K562 (cell line): ENCODE data around the gene MBD3. TPM values are rescaled to one million over a fixed set of nuclear protein-coding genes. Genes with fewer than 3 reads are reported as not detected.
A peak's percentile ranks its signal among the peaks of the same experiment; 100 is the strongest.

ENCODE experiments used
- ATAC-seq: fragments of 200-7000 bp; cut with Tn5 transposase; 3 replicates; pipeline ENCODE4 v1.9.1; 2020; ENCODE audit warnings: moderate library complexity
- BruUV-seq: library from RNA; stranded (reverse); fragments of 400-500 nt; replicated peaks from 2 replicates; lab custom pipeline; 2021; lab: Mats Ljungman, UMichigan
- CTCF ChIA-PET: fragments of 300-600 bp; formaldehyde crosslinking; extraction: SDS; loops from one replicate; lab custom pipeline; 2021; ENCODE audit warnings: low intra/inter-chr PET ratio; lab: Yijun Ruan, JAX
- POLR2A ChIA-PET: fragments of 300-600, 350-650 bp; sonication (Branson Sonifier 250); formaldehyde crosslinking; extraction: SDS; loops from one replicate; lab custom pipeline; 2021; ENCODE audit warnings: antibody characterized with exemption, inconsistent platforms; lab: Yijun Ruan, JAX
- DNase-seq, 4 experiments: peaks; one replicate each; pipeline versions ENCODE4 v3.0.0 to v3.0.0-alpha.2; 2011 to 2018; ENCODE audit warnings: low spot score in 3 of 4, mixed read lengths in 3 of 4; ENCODE audit errors: extremely low read depth in 1 of 4
- FAIRE-seq: peaks from 2 replicates; lab custom pipeline; 2011; peaks lifted over from hg19 to GRCh38; lab: Jason Lieb, UNC
- H2AFZ ChIP-seq: 2 replicates; pipeline ENCODE4 v1.6.0; 2011; ENCODE audit warnings: low read depth, low read length, control low read depth, inconsistent platforms
- H3K27ac ChIP-seq: fragments of 200-600 bp; 3 replicates; pipeline ENCODE4 v1.8.0; 2011; ENCODE audit warnings: low read depth, mild to moderate bottlenecking, control low read depth, inconsistent platforms, low read length, moderate library complexity, mixed read lengths; ENCODE audit errors: extremely low read depth
- H3K27me3 ChIP-seq, 2 experiments: fragments of 300-600 bp in 1 of 2; 2 replicates in 1 of 2; 3 replicates in 1 of 2; pipeline versions ENCODE4 v1.6.0 to v1.8.0; 2011; ENCODE audit warnings: inconsistent platforms in 2 of 2, low read length in 2 of 2, mild to moderate bottlenecking in 1 of 2, mixed read lengths in 1 of 2, moderate library complexity in 1 of 2; ENCODE audit not compliant: control insufficient read depth in 2 of 2, insufficient read depth in 2 of 2
- H3K36me3 ChIP-seq: fragments of 300-600 bp; 3 replicates; pipeline ENCODE4 v1.8.0; 2011; ENCODE audit warnings: mild to moderate bottlenecking, low read length, inconsistent platforms; ENCODE audit not compliant: control insufficient read depth, insufficient read depth
- H3K4me1 ChIP-seq, 2 experiments: fragments of 200-600 bp in 1 of 2; replicated peaks in 1 of 2; 2 replicates in 1 of 2; 3 replicates in 1 of 2; pipeline versions ENCODE4 v1.5.1 to v1.8.0; 2011; ENCODE audit warnings: inconsistent platforms in 2 of 2, low read length in 2 of 2, mild to moderate bottlenecking in 1 of 2, mixed read lengths in 1 of 2, moderate library complexity in 1 of 2; ENCODE audit not compliant: control insufficient read depth in 2 of 2, insufficient read depth in 2 of 2
- H3K4me2 ChIP-seq: 2 replicates; pipeline ENCODE4 v1.6.1; 2011; ENCODE audit warnings: low read length, control low read depth, inconsistent platforms, mixed read lengths; ENCODE audit not compliant: insufficient read depth
- H3K4me3 ChIP-seq: fragments of 200-600 bp; sonication (generic), shearing (Covaris generic); 2 replicates; pipeline ENCODE4 v1.5.1; 2016; ENCODE audit warnings: control low read depth, inconsistent platforms
- H3K79me2 ChIP-seq: fragments of 200-600 bp; 3 replicates; pipeline ENCODE4 v1.8.0; 2011; ENCODE audit warnings: low read length, inconsistent platforms; ENCODE audit not compliant: control insufficient read depth, insufficient read depth
- H3K9ac ChIP-seq, 2 experiments: 2 replicates each; pipeline versions ENCODE4 v1.6.0 to v1.6.1; 2011; ENCODE audit warnings: low read depth in 2 of 2, low read length in 2 of 2, control low read depth in 1 of 2, inconsistent platforms in 1 of 2, mild to moderate bottlenecking in 1 of 2, mixed read lengths in 1 of 2; ENCODE audit not compliant: insufficient read depth in 1 of 2
- H3K9me1 ChIP-seq: one replicate; pipeline ENCODE4 v1.6.0; 2011; ENCODE audit warnings: inconsistent platforms, mild to moderate bottlenecking, low read length, moderate library complexity; ENCODE audit not compliant: control insufficient read depth, insufficient read depth
- H3K9me3 ChIP-seq: replicated peaks from 2 replicates; pipeline ENCODE4 v1.5.1; 2011; ENCODE audit warnings: low read depth, low read length, inconsistent platforms; ENCODE audit not compliant: control insufficient read depth, insufficient read depth
- H4K20me1 ChIP-seq: replicated peaks from 2 replicates; pipeline ENCODE4 v1.6.1; 2011; ENCODE audit warnings: low read length, inconsistent platforms, mixed read lengths; ENCODE audit not compliant: control insufficient read depth, insufficient read depth
- E2F1 ChIP-seq: sonication (generic); formaldehyde crosslinking; IDR thresholded peaks from 2 replicates; pipeline ENCODE4 v1.8.1; 2023; ENCODE audit warnings: mild to moderate bottlenecking, missing genetic modification reagents, moderate library complexity
- POLR2G ChIP-seq: fragments of 200-400 bp; formaldehyde crosslinking; IDR thresholded peaks from 2 replicates; pipeline ENCODE4 v1.6.1; 2017; ENCODE audit warnings: low read depth, mild to moderate bottlenecking, antibody characterized with exemption, low read length, moderate library complexity
- RBFOX2 ChIP-seq: fragments of 200-400 bp; formaldehyde crosslinking; IDR thresholded peaks from 2 replicates; pipeline ENCODE4 v1.6.1; 2017; ENCODE audit warnings: low read depth, mild to moderate bottlenecking, low read length, moderate library complexity
- YY1 ChIP-seq, 3 experiments: IDR thresholded peaks; 2 replicates each; pipeline ENCODE4 v1.6.1; 2011; ENCODE audit warnings: low read length in 2 of 3, mild to moderate bottlenecking in 2 of 3, moderate library complexity in 2 of 3, borderline replicate concordance in 1 of 3, control low read depth in 1 of 3, low read depth in 1 of 3; ENCODE audit not compliant: insufficient read depth in 3 of 3, insufficient replicate concordance in 2 of 3, control insufficient read depth in 1 of 3, insufficient read length in 1 of 3; ENCODE audit errors: extremely low read depth in 1 of 3
- ZNF12 ChIP-seq: sonication (generic); formaldehyde crosslinking; IDR thresholded peaks from 2 replicates; pipeline ENCODE4 v1.4.0; 2020; ENCODE audit warnings: mild to moderate bottlenecking, missing genetic modification reagents
- WGBS: fragments of 100-300 bp; shearing (Covaris generic); methylation state at CpG from one replicate; pipeline ENCODE4 v1.1.6; 2016; ENCODE audit warnings: low coverage, mixed read lengths; ENCODE audit not compliant: insufficient coverage; ENCODE audit errors: missing lambda C conversion rate; 5-methylcytosine and 5-hydroxymethylcytosine counted together
- in situ Hi-C: fragments of 300-500 bp; cut with MboI; formaldehyde crosslinking; loops from 4 replicates; pipeline ENCODE4 v1.15.0; 2018; ENCODE audit warnings: inconsistent platforms, mixed read lengths
- intact Hi-C: fragments of 100-400 bp; cut with micrococcal nuclease; formaldehyde crosslinking; loops from 2 replicates; pipeline ENCODE4 v1.14.2; 2022
- polyA plus RNA-seq, 8 experiments: library from polyadenylated mRNA; depleted of rRNA in 4 of 8; stranded (reverse) in 5 of 8; unstranded in 3 of 8; fragments of >200 nt; fragmentation: Nextera tagmentation in 2 of 8; fragmentation: Illumina TruSeq in 1 of 8; extraction: Ambion mirVana in 2 of 8; extraction: Trizol in 1 of 8; gene quantifications; 2 replicates each; pipeline versions ENCODE4 v1.2.1 to v1.2.3, GENCODE V29; 2011 to 2014; ENCODE audit warnings: inconsistent platforms in 1 of 8, missing spikeins in 1 of 8
- total RNA-seq, 7 experiments: library from RNA; depleted of rRNA in 6 of 7; stranded (reverse); fragments of >200 nt in 6 of 7; fragmentation: Illumina TruSeq in 2 of 7; extraction: Trizol in 2 of 7; gene quantifications; 2 replicates each; pipeline versions ENCODE4 v1.2.1 to v1.2.3, GENCODE V29; 2011 to 2021; ENCODE audit warnings: low replicate concordance in 1 of 7

MBD3 gene
- total and polyA plus RNA-seq, 9 of the 15 experiments (the other 6 are each of a cell fraction or from before 2014, with no cell fraction given): 0.24 to 137 (median 30.9) TPM

DNA sequence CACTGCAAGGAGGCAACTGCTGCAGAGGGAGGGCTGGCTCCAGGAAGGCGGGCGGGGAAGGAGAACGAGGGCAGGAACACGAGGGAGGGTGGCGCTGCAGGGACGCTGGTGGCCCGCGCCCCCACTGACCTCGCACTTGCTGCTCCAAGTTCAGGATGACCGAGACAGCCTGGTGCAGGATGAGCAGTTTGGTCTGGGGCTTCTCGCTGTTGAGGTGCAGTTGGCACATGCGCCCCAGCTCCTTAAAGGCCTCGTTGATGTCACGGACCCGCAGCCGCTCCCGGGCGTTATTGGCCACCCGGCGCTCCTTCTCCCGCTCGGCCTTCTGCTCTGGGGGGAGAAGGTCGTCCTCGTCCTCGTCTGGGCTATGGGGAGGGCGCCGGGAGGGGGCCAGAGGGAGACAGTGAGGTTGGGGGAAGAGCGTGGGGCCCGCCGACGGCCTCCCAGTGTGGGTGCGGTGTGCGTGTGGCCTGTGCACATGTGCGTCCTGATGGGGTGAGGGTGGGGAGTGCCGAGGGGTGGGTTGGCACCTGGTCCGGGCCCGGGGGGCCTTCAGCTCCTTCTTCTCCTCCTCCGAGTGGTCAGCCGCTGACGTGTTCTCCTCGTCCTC is 22.6 kb upstream of the MBD3 start:
- Histone ChIP-seq H3K9me3 (no peaks in the 10 kb centered on the region), H3K4me2 (no peak overlapping the region), H4K20me1 (no peaks in the 10 kb centered on the region), H3K79me2 (no peaks in the 10 kb centered on the region), H3K4me1 (peaks cover 0 to 54% of the 10 kb centered on the region in 2 experiments; a peak in 2 of 5 replicates), H3K9me1 (no peaks in the 10 kb centered on the region), H3K27me3 (no peaks in the 10 kb centered on the region), H3K36me3 (peaks cover 94% of the 10 kb centered on the region), H3K9ac (no peak overlapping the region), H3K4me3 (no peak overlapping the region), H2AFZ (no peak overlapping the region), H3K27ac (no peak overlapping the region)
- 92% methylated on average over 16 of the region's 41 CpGs for WGBS
- TF ChIP-seq ZNF12: no peak
- peak; percentile 27; the same call in 1 of the 2 replicates for TF ChIP-seq POLR2G
- TF ChIP-seq E2F1 (CRISPR knock-in tag): no peak
- TF ChIP-seq RBFOX2: peak; percentile 24; the same call in 1 of the 2 replicates
- no peak for TF ChIP-seq YY1 (IDR thresholded peaks at IDR 0.05; ENCODE audit: borderline replicate concordance in 1 of 3, control insufficient read depth in 1 of 3, extremely low read depth in 1 of 3, insufficient read depth in 3 of 3, insufficient read length in 1 of 3, insufficient replicate concordance in 2 of 3, low read depth in 1 of 3, low read length in 2 of 3)
- CTCF ChIA-PET: no interaction called here
- intact Hi-C loops: no loop called here
- no peak for ATAC-seq
- POLR2A ChIA-PET: interaction anchor here (1.3 kb wide), 1 partner anchor 17 kb away, joined by 3 read pairs; no protein-coding TSS in a partner anchor
- DNase-seq: no peak
- BruUV-seq: no TSS peak
- in situ Hi-C loops: no loop called here
- FAIRE-seq: no peak
